ENCODE data around the gene ABHD16B.

The ABHD16B gene

GRCh38 chr20:63881451-63882226 lies 20.3 kb downstream of the ABHD16B start:
- no peak for DNase-seq

DNA sequence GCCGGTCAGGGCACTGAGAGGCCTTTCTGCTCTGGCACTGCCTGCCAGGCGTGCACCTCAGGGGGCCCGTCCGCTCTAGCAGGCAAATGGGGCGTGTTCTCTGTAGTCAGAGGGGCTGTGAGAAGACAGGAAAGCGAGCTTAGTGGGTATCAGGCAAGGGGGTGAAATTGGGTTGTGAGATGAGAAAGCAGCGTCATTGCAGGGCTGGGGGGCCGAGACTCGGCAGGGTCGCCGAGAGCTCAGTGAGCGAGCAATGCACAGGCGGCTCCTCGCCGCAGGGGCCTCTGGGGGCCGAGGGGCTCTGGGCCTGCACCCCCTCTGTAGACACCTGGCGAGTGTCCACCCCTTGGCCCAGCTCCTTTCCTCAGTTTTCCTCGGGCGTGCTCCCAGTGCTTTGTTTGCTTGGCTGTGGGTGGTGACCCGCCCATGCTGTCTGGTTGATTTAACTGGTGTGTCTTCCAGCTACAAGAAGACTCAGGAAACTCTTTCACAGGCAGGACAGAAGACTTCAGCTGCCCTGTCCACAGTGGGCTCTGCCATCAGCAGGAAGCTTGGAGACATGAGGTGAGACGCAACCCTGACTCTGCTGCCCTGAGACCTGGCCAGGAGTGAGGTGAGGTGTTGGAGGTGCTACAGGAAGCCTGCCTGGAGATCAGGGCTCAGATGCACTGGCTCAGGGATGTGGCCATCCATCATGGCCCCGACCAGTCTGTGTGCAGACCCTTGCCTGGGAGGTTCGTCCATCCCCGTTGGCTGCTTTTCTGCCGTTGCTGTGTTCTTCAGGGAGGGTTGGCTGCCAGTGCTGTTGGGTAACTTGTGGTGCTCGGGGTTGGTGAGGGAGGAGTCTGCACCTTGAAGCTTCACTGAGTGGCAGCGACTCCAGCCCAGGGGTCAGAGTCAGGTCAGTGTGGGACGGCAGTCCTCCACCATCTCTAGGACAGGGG lies 21.2 kb downstream of the ABHD16B start:
- no peak for DNase-seq

GRCh38 chr20:63883201-63883593 lies 21.9 kb downstream of the ABHD16B start:
- no peak for DNase-seq

DNA sequence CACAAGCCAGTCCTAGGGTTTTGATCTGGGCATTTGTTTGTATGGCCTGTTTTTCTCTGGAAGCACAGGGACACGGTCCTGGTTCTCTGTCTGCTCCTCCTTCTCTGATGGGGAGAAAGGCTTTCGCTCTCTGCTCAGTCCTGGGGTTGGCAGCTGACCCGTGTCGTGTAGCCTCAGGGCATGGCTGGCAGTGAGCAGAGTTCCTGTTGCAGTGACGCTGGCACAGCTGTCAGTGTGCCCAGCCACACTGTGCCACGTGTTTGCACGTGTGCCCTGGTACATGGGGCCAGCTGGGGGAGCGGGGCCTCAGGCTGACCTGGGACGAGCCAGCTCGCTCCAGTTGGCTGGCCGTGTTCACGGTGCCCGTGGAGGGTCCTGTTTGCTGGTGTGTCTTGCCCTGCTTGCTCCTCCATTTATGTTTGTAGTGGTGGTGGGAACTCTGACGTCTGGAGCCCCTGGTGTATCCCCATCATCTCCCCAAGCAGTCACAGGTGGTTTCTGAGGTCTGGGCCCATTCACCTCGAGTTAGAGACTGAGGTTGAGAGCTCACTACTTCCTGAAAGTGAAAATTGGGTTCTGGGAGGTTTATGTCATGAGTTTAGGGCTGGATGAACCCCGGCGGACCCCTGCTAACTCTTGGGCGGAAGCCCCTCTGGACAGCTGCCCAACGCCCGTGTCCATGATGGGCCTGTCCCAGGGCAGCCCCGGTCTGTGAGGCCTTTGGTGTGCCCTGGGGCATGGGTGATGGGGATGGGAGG lies 23.4 kb downstream of the ABHD16B start:
- DNase-seq: no peak

GRCh38 chr20:63885264-63886053 lies 24.2 kb downstream of the ABHD16B start:
- no peak for DNase-seq

- DNase-seq: no peak
Observed at GRCh38 chr20:63886054-63886419, 24.7 kb downstream of the ABHD16B start.

GRCh38 chr20:63886921-63887320 lies 25.6 kb downstream of the ABHD16B start:
- no peak for DNase-seq

GRCh38 chr20:63889241-63890200 lies 28.2 kb downstream of the ABHD16B start:
- no peak for DNase-seq

DNA sequence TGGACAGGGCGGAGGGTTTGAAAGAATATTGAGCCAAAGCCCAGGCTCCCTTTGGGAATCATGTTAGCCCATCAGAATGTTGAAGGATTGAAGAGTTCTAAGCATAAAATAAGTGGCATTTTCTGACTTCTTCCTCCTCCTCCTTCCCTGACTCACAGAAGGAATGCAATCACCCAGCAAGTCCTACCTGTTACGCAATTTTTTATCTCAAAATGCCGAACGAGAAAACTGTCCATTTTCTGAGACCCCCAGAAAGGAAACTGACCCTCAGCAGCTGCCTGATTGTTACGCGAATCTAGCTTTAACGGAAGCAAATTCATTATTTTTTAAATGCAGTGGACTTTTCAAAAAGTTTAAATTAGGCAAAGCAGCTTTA lies 28.9 kb downstream of the ABHD16B start:
- DNase-seq: no peak

DNA sequence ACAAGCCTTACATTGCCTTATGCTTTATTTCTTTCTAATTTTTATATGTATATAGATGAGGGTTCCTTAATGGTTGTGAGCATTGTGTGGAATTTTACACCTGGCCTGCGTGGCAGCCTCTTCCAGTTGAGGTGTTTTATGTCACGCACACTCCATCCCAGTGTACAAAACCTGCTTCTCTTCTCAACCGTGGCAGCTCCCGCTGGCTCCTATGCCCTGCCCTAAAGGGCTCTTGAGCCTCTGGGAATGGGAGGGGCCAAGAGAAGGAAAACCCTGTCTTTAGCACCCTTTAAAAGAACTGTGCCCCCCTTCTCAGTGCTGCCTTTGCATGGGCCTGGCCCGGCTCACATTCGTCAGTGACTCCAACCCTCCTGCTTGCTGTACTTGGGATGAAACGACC lies 29.3 kb downstream of the ABHD16B start:
- DNase-seq: no peak

DNA sequence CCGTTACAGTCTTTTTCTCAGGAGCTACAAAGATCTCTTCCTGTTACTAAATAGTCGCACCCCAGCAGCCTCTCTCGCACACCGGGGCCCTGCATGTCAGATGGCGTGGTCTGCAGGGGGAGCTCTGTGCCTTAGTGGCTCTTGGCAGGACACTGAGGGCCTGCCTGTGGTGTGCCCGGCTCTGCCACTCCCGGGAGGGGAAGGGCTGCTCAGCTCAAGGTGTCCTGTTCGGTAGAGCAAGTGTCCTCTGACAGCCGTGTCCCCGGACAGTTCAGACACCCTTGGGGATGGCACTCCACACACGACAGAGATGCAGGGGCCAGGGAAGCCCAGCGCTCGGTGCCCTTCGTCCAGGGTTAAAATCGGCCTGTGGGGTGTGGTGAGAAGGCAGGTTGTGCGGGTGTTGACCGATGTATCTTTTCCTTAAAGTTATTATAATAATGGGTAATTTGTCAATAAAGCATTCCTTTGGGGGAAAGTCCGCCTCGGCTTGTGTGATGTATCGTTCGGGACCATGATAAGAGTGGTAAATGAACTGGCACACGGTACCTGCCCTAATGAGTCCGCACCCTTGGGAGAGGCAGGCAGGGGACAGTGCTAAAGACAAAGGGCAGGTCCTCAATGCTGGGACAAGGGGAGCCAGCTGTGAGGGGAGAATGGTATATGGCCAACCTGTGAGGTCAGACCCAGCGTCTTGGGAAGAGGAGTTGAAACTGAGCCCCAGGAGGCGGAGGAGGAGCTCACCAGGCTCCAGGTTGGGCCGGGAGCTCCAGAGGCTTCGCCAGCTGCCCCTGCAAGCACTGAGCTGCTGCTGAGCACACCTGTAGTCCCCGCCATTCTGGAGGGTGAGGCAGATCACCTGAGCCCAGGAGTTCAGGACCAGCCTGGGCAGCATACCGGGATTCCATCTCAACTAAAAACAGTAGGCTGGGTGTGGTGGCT lies 30.0 kb downstream of the ABHD16B start:
- no peak for DNase-seq

DNA sequence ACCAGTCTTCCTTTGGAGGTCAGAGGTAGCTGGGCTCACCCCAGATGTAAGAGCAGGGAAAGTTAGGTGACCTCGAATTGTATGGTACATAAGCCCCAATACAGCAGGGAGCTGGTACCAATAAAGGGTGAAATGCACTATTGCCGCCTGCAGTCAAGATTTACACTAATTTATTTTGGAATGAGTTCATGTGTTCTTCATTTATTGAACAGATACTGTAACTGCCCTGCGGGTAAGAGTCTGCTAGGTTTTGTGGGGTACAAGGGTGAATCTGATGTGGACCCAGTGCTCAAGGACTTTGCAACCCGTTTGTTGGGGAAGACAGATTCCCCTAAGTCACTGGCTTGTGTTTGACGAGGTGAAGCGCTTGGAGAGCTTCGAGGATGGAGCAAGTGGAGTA lies 31.1 kb downstream of the ABHD16B start:
- DNase-seq: no peak

- no peak for DNase-seq
Observed at GRCh38 chr20:63893999-63894357, 32.7 kb downstream of the ABHD16B start.

GRCh38 chr20:63894358-63895201 lies 33.3 kb downstream of the ABHD16B start, which contains the start of gene DNAJC5:
Gene DNAJC5, plus strand, starts transcription at chr20:63895126. Its CDS starts 33,220 bp downstream, at chr20:63928346.
- peak; percentile 98 for DNase-seq

DNA sequence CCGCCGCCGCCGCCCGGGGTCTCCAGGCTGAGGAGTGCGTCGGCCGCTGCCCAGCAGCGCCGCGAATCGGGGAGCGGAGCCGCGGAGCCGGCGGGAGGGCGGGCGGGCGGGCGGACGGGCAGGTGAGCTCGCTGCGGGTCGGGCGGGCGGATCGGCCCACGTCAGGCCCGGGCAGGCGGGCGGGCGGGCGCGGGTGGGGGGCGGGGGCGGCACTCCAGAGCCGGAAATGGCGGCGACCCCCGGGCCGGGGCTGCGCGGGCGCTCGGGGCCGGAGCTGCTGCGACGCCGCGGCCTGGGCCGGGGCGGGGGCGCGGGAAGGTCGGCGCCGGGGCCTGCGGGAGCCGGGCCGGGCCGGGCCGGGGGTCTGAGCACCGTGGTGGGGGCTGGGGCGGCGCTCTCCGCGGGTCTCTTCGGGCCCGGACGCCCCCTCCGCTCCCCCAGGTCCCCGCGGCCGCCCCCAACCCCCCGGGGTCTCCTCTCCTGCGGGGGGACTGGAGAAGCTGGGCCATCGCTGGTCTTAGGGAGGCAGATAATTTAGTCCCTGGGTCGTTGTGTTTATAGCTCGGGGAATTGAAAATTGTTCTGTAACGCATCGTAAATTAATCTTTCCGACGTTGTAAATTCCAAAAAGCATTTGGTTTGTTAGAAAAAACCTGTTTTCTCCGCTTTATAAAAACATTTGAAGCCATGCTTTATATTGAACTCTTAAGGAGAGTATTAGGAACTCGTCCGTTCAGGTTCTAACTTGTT lies 34.1 kb downstream of the ABHD16B start:
- DNase-seq: no peak

- DNase-seq: peak; percentile 38
Observed at GRCh38 chr20:63895952-63896263, 34.6 kb downstream of the ABHD16B start.

GRCh38 chr20:63896264-63897105 lies 35.2 kb downstream of the ABHD16B start:
- peak; percentile 47 for DNase-seq
